Mucosa of descending colon (tissue), 3 donors: ENCODE data around the gene SPINK8. TPM values are rescaled to one million over a fixed set of nuclear protein-coding genes. Genes with fewer than 3 reads are reported as not detected.

Source experiments
- ATAC-seq: fragments of 200-7000 bp; cut with Tn5 transposase; one replicate; pipeline ENCODE4 v1.9.1; 2020; ENCODE audit warnings: mild to moderate bottlenecking, moderate library complexity
- DNase-seq, 3 donors: peaks; one replicate each; pipeline ENCODE4 v3.0.0-alpha.2; 2020
- H3K36me3 ChIP-seq: fragments of 200-600 bp; one replicate; pipeline ENCODE4 v1.8.0; 2021; ENCODE audit warnings: low read depth, mild to moderate bottlenecking
- H3K4me1 ChIP-seq: fragments of 200-600 bp; one replicate; pipeline ENCODE4 v1.8.0; 2021; ENCODE audit warnings: low read depth, mild to moderate bottlenecking
- H3K4me3 ChIP-seq: fragments of 200-600 bp; one replicate; pipeline ENCODE4 v1.8.0; 2021; ENCODE audit warnings: mild to moderate bottlenecking
- H3K9me3 ChIP-seq: fragments of 200-600 bp; one replicate; pipeline ENCODE4 v1.8.0; 2021; ENCODE audit warnings: mild to moderate bottlenecking
- intact Hi-C, 2 donors: fragments of 100-400 bp; cut with DNase I in 1 of 2; cut with micrococcal nuclease in 1 of 2; formaldehyde crosslinking; loops; one replicate each; pipeline versions ENCODE4 v1.11.0 to v1.11.1; 2022; cut with DNase I, micrococcal nuclease
- total RNA-seq, 3 donors: library from RNA; stranded (reverse); fragmentation: NEBNext Ultra II Directional in 2 of 3; extraction: Animal tissue kit (Norgen Biotek cat#: 25700) in 2 of 3; gene quantifications; one replicate each; pipeline versions ENCODE4 v1.2.1 to v1.2.4, GENCODE V29; 2021 to 2023
- TF ChIP-seq, protein P1 (sequence below): fragments of 200-600 bp; IDR thresholded peaks from one replicate; pipeline ENCODE4 v1.8.0; 2022; ENCODE audit warnings: antibody characterized with exemption, mild to moderate bottlenecking
- donor health status: DM: no; HTN: no; CAD: no; lungs with moderate emphysema.
- donor health status: DM: no; HTN: no; CAD: no.
- donor health status: DM: no; HTN: yes; CAD: no.

SPINK8 gene
- total RNA-seq, 3 donors from 2014 or later: not detected

DNA sequence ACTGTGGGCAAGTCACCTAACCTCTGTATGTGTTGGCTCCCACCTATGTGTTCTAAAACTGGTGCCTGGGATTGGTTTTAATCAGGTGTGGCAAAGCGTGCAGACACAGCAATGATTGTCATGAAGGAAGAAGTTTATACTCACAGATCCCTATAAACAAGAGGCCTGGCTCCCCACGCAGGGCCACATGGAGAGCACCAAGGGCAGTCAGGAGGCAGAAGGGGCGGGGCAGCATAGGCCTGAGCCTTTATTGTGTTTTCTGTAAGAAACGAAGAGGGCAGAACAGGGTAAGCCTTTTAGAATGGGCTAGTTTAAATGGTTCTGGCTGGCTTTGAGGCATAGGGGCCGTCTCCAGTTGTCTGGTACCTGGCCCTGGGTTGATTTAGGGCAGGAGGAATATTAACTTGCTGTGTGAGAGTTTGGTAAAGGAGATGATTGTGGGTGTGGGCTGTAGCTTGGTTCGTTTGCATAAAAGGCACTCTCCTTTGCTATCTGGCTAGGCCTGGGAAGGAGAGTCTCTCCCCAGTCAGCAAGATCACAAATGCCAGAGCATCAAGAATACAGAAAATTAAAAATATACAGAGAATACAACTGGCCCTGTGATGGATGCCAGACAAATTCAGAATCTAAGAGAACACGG, 36.4 kb upstream of the SPINK8 start:
- TF ChIP-seq, protein P1, sequence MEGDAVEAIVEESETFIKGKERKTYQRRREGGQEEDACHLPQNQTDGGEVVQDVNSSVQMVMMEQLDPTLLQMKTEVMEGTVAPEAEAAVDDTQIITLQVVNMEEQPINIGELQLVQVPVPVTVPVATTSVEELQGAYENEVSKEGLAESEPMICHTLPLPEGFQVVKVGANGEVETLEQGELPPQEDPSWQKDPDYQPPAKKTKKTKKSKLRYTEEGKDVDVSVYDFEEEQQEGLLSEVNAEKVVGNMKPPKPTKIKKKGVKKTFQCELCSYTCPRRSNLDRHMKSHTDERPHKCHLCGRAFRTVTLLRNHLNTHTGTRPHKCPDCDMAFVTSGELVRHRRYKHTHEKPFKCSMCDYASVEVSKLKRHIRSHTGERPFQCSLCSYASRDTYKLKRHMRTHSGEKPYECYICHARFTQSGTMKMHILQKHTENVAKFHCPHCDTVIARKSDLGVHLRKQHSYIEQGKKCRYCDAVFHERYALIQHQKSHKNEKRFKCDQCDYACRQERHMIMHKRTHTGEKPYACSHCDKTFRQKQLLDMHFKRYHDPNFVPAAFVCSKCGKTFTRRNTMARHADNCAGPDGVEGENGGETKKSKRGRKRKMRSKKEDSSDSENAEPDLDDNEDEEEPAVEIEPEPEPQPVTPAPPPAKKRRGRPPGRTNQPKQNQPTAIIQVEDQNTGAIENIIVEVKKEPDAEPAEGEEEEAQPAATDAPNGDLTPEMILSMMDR: no peak
- DNase-seq (peak in 2 of 3 donors; percentile 54 to 67), ATAC-seq (peak; percentile 80)
- no peaks in the 10 kb centered on the region for H3K36me3 ChIP-seq
- no peaks in the 10 kb centered on the region for H3K4me1 ChIP-seq
- H3K4me3 ChIP-seq: no peak overlapping the region
- no peaks in the 10 kb centered on the region for H3K9me3 ChIP-seq
- intact Hi-C loops: no loop called here

DNA sequence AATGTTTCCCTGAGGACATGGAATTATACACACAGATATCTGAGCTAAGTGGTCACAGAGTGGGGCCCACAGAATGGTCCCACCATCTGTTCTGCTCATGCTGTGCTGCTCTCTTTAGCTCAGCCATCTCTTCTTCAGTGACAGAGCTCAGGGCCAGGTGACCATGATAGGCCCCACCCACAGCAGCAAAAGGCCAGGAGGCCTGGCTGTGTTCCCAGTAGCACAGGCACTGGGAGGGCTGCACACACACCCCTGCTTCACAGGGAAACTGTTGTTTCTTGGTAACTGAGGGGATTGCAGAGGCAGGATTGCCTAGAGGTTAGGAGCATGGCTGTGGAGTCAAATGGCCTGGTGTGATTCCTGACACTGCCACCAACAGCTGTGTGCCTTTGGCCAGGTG, 33.7 kb upstream of the SPINK8 start:
- no peak overlapping the region for H3K4me3 ChIP-seq
- peak in 2 of 3 donors; percentile 47 to 52 for DNase-seq
- H3K36me3 ChIP-seq: no peaks in the 10 kb centered on the region
- no peaks in the 10 kb centered on the region for H3K9me3 ChIP-seq
- H3K4me1 ChIP-seq: no peaks in the 10 kb centered on the region
- intact Hi-C loops: no loop called here
- ATAC-seq: peak; percentile 82
- TF ChIP-seq, protein P1: no peak

DNA sequence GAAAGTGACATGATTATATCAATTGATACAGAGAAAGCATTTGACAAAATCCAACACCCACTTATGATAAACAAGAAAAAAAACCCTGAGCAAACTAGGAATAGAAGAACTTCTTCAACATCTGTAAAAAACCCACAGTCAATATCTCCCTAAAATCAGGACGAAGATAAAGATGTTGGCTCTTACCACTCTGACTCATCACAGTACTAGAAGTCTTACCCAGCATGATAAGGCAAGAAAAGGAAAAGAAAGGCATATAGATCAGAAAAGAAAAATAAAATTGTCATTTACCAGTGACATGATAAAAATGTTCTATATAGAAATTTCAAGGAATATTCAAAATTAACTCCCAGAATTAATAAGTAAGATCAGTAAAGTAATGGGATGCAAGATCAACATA, 31.4 kb upstream of the SPINK8 start:
- TF ChIP-seq, protein P1: no peak
- intact Hi-C loops: no loop called here
- H3K4me3 ChIP-seq: no peak overlapping the region
- DNase-seq (no peak), ATAC-seq (no peak)
- H3K4me1 ChIP-seq: no peaks in the 10 kb centered on the region
- no peaks in the 10 kb centered on the region for H3K9me3 ChIP-seq
- H3K36me3 ChIP-seq: no peaks in the 10 kb centered on the region

DNA sequence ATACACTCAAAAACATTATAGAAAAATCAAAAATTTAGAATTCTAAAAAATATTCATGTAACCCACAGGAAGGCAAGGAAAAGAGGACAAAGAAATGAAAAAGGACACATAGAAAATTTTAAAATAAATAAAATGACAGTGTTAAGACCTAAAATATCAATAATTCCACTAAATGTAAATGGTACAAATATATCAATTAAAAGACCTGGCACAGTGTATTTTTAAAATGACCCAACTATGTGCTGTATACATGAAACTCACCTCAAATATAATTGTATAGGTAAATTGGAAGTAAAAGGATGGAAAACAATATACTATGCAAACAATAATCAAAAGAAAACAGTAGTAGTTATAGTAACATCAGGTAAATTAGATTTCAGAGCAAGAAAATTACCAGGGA, 28.5 kb upstream of the SPINK8 start:
- Histone ChIP-seq H3K4me1 (no peaks in the 10 kb centered on the region), H3K36me3 (no peaks in the 10 kb centered on the region), H3K9me3 (no peaks in the 10 kb centered on the region), H3K4me3 (no peak overlapping the region)
- ATAC-seq (no peak), DNase-seq (no peak)
- intact Hi-C loops: no loop called here
- TF ChIP-seq, protein P1: no peak

DNA sequence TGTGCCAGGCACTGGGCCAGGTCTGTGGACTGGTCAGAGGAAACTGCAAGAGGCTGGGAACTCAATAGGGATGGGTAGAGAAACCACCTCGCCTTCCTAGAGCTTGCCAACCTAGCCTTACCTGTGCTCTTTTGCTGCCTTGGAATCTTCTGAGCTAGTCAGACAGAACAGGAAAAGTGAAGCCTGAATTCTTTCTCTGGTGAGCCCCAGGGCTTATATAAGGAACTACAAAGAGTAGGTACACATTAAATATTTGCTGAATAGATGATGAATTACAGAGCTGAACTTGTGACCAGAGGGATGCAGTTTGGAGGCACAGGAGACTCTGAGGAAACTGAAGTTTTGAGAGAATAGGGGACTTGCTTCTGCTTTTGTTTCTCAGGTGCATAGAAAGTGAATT, 23.0 kb upstream of the SPINK8 start:
- intact Hi-C loops: no loop called here
- no peaks in the 10 kb centered on the region for H3K4me1 ChIP-seq
- H3K4me3 ChIP-seq: no peak overlapping the region
- ATAC-seq: no peak
- H3K9me3 ChIP-seq: no peaks in the 10 kb centered on the region
- no peak for DNase-seq
- TF ChIP-seq, protein P1: no peak
- no peaks in the 10 kb centered on the region for H3K36me3 ChIP-seq

DNA sequence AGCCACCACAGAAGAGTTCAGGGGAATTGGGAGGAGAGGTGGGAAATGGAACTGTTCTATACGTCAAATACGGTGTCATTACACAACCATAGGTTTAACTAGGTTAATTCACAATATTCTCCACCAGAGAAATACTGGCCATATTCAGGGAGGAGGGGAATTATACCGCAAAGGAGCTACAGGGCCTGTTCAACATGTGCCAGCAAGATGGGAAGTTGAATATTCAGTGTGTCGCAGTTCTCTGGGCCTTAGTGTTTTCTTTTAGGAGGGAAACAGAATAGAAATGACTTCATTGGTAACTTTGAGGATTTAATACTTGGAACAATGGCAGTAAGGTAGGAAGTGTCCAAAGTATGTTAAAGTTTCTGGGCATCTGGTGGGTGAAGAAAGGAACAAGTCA, 20.5 kb upstream of the SPINK8 start:
- ATAC-seq (no peak), DNase-seq (no peak)
- TF ChIP-seq, protein P1: no peak
- Histone ChIP-seq H3K4me3 (no peak overlapping the region), H3K9me3 (no peaks in the 10 kb centered on the region), H3K4me1 (no peaks in the 10 kb centered on the region), H3K36me3 (no peaks in the 10 kb centered on the region)
- intact Hi-C loops: no loop called here
